MM.1S (cell line): ENCODE results near the gene IRF2BPL.

Source experiments
- DNase-seq: peaks from one replicate; pipeline ENCODE4 v3.0.0-alpha.2; 2015
- H2AFZ ChIP-seq: fragments of 300-600 bp; sonication (generic); 2 replicates; pipeline ENCODE4 v1.6.0; 2016; ENCODE audit warnings: antibody characterized with exemption, low read length
- H3F3A ChIP-seq: fragments of 300-600 bp; sonication (generic); 2 replicates; pipeline ENCODE4 v1.6.1; 2016; ENCODE audit warnings: mild to moderate bottlenecking, antibody characterized with exemption, low read length, moderate library complexity, mixed read lengths; ENCODE audit not compliant: insufficient read depth
- H3K27ac ChIP-seq: fragments of 300-600 bp; sonication (generic); 2 replicates; pipeline ENCODE4 v1.5.1; 2016; ENCODE audit warnings: mild to moderate bottlenecking, low read length
- H3K27me3 ChIP-seq: fragments of 300-600 bp; sonication (generic); replicated peaks from 2 replicates; pipeline ENCODE4 v1.6.0; 2016; ENCODE audit warnings: low read length; ENCODE audit not compliant: insufficient read depth
- H3K36me3 ChIP-seq: fragments of 300-600 bp; sonication (generic); replicated peaks from 2 replicates; pipeline ENCODE4 v1.6.1; 2016; ENCODE audit warnings: mild to moderate bottlenecking, low read length, mixed read lengths; ENCODE audit not compliant: insufficient read depth
- H3K4me1 ChIP-seq: fragments of 300-600 bp; sonication (generic); 2 replicates; pipeline ENCODE4 v1.6.1; 2016; ENCODE audit warnings: low read length, mixed read lengths
- H3K4me2 ChIP-seq: fragments of 300-600 bp; sonication (generic); 2 replicates; pipeline ENCODE4 v1.6.0; 2016; ENCODE audit warnings: low read depth, low read length
- H3K4me3 ChIP-seq: fragments of 300-600 bp; sonication (generic); 2 replicates; pipeline ENCODE4 v1.5.1; 2016; ENCODE audit warnings: low read length, mixed read lengths
- H3K79me2 ChIP-seq: fragments of 300-600 bp; sonication (generic); 2 replicates; pipeline ENCODE4 v1.6.1; 2016; ENCODE audit warnings: mixed run types, low read length, mixed read lengths
- H3K9ac ChIP-seq: fragments of 300-600 bp; sonication (generic); 2 replicates; pipeline ENCODE4 v1.6.1; 2016; ENCODE audit warnings: low read length, mixed read lengths
- H3K9me2 ChIP-seq: fragments of 300-600 bp; sonication (generic); replicated peaks from 2 replicates; pipeline ENCODE4 v1.6.1; 2016; ENCODE audit warnings: mild to moderate bottlenecking, low read length, mixed read lengths; ENCODE audit not compliant: insufficient read depth
- H3K9me3 ChIP-seq: fragments of 300-600 bp; sonication (generic); replicated peaks from 2 replicates; pipeline ENCODE4 v1.6.1; 2016; ENCODE audit warnings: mild to moderate bottlenecking, low read length, mixed read lengths; ENCODE audit not compliant: insufficient read depth
- H4K20me1 ChIP-seq: fragments of 300-600 bp; sonication (generic); 2 replicates; pipeline ENCODE4 v1.6.1; 2016; ENCODE audit warnings: mild to moderate bottlenecking, low read length, moderate library complexity, mixed read lengths; ENCODE audit not compliant: insufficient read depth
- EZH2 ChIP-seq: fragments of 300-600 bp; sonication (generic); optimal IDR thresholded peaks from 2 replicates; pipeline ENCODE3; 2017; ENCODE audit warnings: low read depth, mild to moderate bottlenecking, antibody characterized with exemption, low read length, mixed read lengths
- EZH2phosphoT487 ChIP-seq: fragments of 300-600 bp; sonication (generic); IDR thresholded peaks from 2 replicates; pipeline ENCODE4 v1.6.1; 2018; ENCODE audit warnings: antibody characterized with exemption, low read length
- TF ChIP-seq, protein P1 (sequence below): fragments of 300-600 bp; sonication (generic); IDR thresholded peaks from 2 replicates; pipeline ENCODE4 v1.5.1; 2016; ENCODE audit warnings: antibody characterized with exemption, low read length, mixed read lengths

IRF2BPL gene

DNA sequence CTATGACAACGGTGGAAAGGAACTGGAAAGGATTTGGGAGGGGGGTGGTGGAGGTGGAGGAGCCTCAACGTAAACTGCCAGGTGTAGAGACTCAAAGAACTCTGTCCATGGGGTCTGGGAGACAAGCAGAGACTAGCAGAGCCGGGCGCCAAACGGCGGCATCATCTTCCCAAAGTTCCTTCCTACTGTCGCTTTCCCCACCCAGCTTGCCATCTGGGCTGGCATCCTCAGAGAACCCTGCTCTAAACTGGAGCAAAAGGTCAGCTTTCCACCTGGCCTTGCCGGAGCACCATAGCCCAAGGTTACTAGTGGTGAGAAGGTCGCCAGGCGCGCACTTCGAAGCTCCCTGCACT is 4.0 kb upstream of the IRF2BPL start:
- no peaks in the 10 kb centered on the region for H3K27me3 ChIP-seq
- H3K9me3 ChIP-seq, result no peaks in the 10 kb centered on the region
- peak overlapping the region; percentile 75; the same call in 1 of the 2 replicates for H3K4me2 ChIP-seq
- no peaks in the 10 kb centered on the region for H4K20me1 ChIP-seq
- peaks cover 34% of the 10 kb centered on the region for H3F3A ChIP-seq
- H3K4me1 ChIP-seq, result peaks cover 36% of the 10 kb centered on the region
- H3K79me2 ChIP-seq, result peaks cover 7% of the 10 kb centered on the region
- H3K9ac ChIP-seq, result no peak overlapping the region
- no peak for DNase-seq
- TF ChIP-seq EZH2, result no peak
- TF ChIP-seq, protein P1, sequence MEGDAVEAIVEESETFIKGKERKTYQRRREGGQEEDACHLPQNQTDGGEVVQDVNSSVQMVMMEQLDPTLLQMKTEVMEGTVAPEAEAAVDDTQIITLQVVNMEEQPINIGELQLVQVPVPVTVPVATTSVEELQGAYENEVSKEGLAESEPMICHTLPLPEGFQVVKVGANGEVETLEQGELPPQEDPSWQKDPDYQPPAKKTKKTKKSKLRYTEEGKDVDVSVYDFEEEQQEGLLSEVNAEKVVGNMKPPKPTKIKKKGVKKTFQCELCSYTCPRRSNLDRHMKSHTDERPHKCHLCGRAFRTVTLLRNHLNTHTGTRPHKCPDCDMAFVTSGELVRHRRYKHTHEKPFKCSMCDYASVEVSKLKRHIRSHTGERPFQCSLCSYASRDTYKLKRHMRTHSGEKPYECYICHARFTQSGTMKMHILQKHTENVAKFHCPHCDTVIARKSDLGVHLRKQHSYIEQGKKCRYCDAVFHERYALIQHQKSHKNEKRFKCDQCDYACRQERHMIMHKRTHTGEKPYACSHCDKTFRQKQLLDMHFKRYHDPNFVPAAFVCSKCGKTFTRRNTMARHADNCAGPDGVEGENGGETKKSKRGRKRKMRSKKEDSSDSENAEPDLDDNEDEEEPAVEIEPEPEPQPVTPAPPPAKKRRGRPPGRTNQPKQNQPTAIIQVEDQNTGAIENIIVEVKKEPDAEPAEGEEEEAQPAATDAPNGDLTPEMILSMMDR, result no peak
- TF ChIP-seq EZH2phosphoT487, result no peak
- H2AFZ ChIP-seq, result no peak overlapping the region
- H3K9me2 ChIP-seq, result no peaks in the 10 kb centered on the region
- no peaks in the 10 kb centered on the region for H3K36me3 ChIP-seq
- H3K4me3 ChIP-seq, result no peak overlapping the region
- no peak overlapping the region; the same call in 1 of the 2 replicates for H3K27ac ChIP-seq

DNA sequence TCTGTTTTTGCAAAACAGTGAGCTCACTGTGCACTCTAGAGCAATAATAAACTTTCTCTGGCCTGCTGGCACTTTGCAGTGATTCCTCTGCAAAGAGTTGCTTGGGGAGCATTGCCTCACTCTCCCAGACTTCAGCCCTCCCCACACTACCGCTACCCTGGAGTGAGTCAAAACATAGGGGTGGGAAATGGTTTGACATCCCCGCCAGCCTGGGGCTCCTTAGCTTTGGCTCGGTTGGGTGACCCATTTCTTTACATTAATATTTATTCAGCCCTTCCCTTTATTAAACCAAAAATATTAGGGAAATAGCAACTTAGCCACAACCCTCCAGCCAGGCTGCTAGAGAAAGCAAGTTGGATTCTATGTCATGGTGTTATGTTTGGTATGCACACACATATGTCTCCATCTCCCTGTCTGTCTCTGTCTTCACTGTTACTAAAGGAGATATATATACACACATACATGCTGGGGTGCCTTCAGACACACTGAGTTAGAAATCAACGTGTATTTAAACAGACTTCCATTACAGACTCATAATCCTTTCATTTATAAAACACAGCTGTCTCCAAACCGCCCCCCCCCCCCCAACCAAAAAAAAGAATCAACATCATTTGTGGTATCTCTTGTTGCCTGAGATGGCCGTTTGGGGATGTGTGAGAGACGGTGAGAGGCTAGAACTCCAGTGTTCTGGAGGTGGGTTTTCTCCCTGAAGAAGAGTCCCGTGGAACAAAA is 3.4 kb upstream of the IRF2BPL start:
- Histone ChIP-seq H3K4me2 (no peak overlapping the region), H4K20me1 (no peaks in the 10 kb centered on the region), H3K9ac (no peak overlapping the region), H3K36me3 (no peaks in the 10 kb centered on the region), H2AFZ (no peak overlapping the region), H3K79me2 (peaks cover 11% of the 10 kb centered on the region), H3K27ac (no peak overlapping the region), H3K27me3 (no peaks in the 10 kb centered on the region), H3F3A (peaks cover 31% of the 10 kb centered on the region), H3K9me3 (no peaks in the 10 kb centered on the region), H3K4me1 (peaks cover 30% of the 10 kb centered on the region), H3K4me3 (no peak overlapping the region), H3K9me2 (no peaks in the 10 kb centered on the region)
- TF ChIP-seq EZH2phosphoT487 (no peak), EZH2 (no peak)
- TF ChIP-seq, protein P1, result no peak
- no peak for DNase-seq

DNA sequence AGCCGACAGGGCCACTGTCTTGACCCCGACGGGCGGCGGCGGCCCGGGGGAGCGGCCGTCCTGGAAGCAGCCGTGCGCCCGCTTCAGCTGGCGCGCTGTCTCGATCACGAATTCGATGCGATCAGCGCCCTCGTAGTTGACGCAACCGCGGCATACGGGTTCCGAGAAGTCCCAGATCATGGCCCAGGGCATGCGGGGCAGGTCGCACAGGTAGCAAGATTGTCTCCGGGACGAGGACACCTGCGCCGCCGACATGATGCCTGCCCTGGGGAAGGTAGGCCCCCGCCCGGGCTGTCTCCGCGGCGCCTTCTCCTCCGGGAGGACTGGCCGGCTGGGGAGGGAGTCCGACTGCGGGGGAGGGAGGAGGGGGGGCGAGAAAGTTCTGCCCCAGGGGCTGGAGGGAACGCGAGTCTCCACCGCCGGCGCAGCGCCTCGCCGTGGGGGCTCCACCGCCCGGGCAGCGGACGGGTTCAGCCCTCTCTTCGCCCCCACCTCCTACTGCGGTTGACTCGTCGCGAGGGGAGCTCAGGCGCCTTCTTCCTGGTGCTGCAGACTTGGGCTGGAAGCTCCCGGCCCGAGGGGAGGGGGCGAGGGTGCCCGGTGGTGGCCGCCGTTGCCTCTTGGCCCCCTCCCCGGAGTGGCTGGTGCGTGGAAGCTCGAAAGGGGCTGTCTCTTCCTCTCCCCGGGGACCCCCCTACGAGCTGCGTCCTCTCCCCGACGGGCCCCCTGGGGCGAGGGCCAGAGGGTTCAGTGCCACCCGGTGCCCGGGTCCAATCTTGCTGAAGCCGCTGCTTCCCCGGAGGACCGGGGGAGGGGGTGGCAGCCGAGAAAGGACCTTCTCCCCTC is 747 bp downstream of the IRF2BPL start:
- H3K36me3 ChIP-seq, result 0 out of 2 replicates have a peak, but pooled peaks cover 4% of the 10 kb centered on the region
- no peaks in the 10 kb centered on the region for H3K9me2 ChIP-seq
- peaks cover 36% of the 10 kb centered on the region for H3F3A ChIP-seq
- peak overlapping the region; percentile 78 for H3K4me3 ChIP-seq
- peaks cover 19% of the 10 kb centered on the region; the same call in 1 of the 2 replicates for H3K4me1 ChIP-seq
- no peaks in the 10 kb centered on the region for H4K20me1 ChIP-seq
- H3K9me3 ChIP-seq, result no peaks in the 10 kb centered on the region
- peak; percentile 60 for DNase-seq
- peaks cover 32% of the 10 kb centered on the region for H3K79me2 ChIP-seq
- TF ChIP-seq EZH2 (no peak), EZH2phosphoT487 (no peak)
- TF ChIP-seq, protein P1, result no peak
- H3K27ac ChIP-seq, result peak overlapping the region; percentile 99
- peak overlapping the region; percentile 47; the same call in 1 of the 2 replicates for H3K4me2 ChIP-seq
- H3K9ac ChIP-seq, result peak overlapping the region; percentile 97
- no peaks in the 10 kb centered on the region for H3K27me3 ChIP-seq
- H2AFZ ChIP-seq, result no peak overlapping the region
